Neural cell (in vitro differentiated cells): Measurements from ENCODE around the gene CNN1.

Source experiments
- EP300 ChIP-seq: fragments of 450-650 bp; conservative IDR thresholded peaks from 2 replicates; pipeline ENCODE4 v1.6.1; 2014; ENCODE audit warnings: antibody characterized with exemption, mild to moderate bottlenecking, moderate library complexity; ENCODE audit not compliant: poor library complexity, severe bottlenecking
- EZH2 ChIP-seq: fragments of 200-600, 300-800 bp; shearing (Covaris generic), sonication (generic); IDR thresholded peaks from 2 replicates; pipeline ENCODE4 v1.6.1; 2014; ENCODE audit warnings: antibody characterized with exemption, low read length, borderline replicate concordance, mild to moderate bottlenecking; ENCODE audit not compliant: insufficient read depth, poor library complexity, severe bottlenecking
- POLR2AphosphoS5 ChIP-seq: IDR thresholded peaks from 2 replicates; pipeline ENCODE4 v1.6.1; 2012
- RAD21 ChIP-seq: fragments of 450-650 bp; conservative IDR thresholded peaks from 2 replicates; pipeline ENCODE4 v1.6.1; 2014; ENCODE audit warnings: antibody characterized with exemption, mild to moderate bottlenecking, moderate library complexity
- SMC3 ChIP-seq: fragments of 450-650 bp; conservative IDR thresholded peaks from 2 replicates; pipeline ENCODE4 v1.6.1; 2014; ENCODE audit warnings: antibody characterized with exemption, mild to moderate bottlenecking, moderate library complexity; ENCODE audit not compliant: poor library complexity
- TAF1 ChIP-seq: IDR thresholded peaks from 2 replicates; pipeline ENCODE4 v1.6.1; 2012; ENCODE audit warnings: low read depth
- TF ChIP-seq, protein P1 (sequence below): fragments of 450-650 bp; IDR thresholded peaks from 2 replicates; pipeline ENCODE4 v1.5.1; 2014; ENCODE audit warnings: antibody characterized with exemption, mild to moderate bottlenecking, moderate library complexity; ENCODE audit not compliant: poor library complexity, severe bottlenecking
- TF ChIP-seq, protein P2 (sequence below): IDR thresholded peaks from 2 replicates; pipeline ENCODE4 v1.6.1; 2012; ENCODE audit warnings: borderline replicate concordance

DNA sequence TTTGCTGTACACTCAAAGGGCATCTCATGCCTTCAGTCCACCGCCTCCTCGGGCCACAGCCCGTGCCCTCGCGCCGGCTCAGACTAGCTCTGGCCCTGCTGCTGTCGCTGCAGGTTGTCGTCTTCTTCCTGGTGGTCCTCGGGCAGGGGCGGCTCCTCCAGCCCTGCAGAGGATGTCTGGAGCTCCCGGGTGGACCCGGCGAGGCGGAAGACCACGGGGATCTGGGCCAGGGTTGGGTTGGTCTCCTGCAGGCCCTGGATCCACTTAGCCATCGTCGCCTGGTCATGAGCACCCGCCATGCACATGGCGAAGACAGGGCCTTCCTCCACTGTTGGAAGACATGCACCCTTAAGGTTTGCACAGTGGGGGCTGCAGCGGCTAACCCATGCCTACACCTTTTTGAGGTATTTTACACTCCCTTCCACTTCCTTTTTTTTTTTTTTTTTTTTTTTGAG lies 32.5 kb upstream of the CNN1 start:
- TF ChIP-seq POLR2AphosphoS5: no peak
- TF ChIP-seq, protein P1, sequence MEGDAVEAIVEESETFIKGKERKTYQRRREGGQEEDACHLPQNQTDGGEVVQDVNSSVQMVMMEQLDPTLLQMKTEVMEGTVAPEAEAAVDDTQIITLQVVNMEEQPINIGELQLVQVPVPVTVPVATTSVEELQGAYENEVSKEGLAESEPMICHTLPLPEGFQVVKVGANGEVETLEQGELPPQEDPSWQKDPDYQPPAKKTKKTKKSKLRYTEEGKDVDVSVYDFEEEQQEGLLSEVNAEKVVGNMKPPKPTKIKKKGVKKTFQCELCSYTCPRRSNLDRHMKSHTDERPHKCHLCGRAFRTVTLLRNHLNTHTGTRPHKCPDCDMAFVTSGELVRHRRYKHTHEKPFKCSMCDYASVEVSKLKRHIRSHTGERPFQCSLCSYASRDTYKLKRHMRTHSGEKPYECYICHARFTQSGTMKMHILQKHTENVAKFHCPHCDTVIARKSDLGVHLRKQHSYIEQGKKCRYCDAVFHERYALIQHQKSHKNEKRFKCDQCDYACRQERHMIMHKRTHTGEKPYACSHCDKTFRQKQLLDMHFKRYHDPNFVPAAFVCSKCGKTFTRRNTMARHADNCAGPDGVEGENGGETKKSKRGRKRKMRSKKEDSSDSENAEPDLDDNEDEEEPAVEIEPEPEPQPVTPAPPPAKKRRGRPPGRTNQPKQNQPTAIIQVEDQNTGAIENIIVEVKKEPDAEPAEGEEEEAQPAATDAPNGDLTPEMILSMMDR: no peak
- no peak for TF ChIP-seq TAF1
- no peak for TF ChIP-seq RAD21
- TF ChIP-seq EZH2: no peak
- no peak for TF ChIP-seq EP300
- TF ChIP-seq SMC3: no peak
- TF ChIP-seq, protein P2, sequence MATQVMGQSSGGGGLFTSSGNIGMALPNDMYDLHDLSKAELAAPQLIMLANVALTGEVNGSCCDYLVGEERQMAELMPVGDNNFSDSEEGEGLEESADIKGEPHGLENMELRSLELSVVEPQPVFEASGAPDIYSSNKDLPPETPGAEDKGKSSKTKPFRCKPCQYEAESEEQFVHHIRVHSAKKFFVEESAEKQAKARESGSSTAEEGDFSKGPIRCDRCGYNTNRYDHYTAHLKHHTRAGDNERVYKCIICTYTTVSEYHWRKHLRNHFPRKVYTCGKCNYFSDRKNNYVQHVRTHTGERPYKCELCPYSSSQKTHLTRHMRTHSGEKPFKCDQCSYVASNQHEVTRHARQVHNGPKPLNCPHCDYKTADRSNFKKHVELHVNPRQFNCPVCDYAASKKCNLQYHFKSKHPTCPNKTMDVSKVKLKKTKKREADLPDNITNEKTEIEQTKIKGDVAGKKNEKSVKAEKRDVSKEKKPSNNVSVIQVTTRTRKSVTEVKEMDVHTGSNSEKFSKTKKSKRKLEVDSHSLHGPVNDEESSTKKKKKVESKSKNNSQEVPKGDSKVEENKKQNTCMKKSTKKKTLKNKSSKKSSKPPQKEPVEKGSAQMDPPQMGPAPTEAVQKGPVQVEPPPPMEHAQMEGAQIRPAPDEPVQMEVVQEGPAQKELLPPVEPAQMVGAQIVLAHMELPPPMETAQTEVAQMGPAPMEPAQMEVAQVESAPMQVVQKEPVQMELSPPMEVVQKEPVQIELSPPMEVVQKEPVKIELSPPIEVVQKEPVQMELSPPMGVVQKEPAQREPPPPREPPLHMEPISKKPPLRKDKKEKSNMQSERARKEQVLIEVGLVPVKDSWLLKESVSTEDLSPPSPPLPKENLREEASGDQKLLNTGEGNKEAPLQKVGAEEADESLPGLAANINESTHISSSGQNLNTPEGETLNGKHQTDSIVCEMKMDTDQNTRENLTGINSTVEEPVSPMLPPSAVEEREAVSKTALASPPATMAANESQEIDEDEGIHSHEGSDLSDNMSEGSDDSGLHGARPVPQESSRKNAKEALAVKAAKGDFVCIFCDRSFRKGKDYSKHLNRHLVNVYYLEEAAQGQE: no peak
